ENCODE results near the gene FOXK2.
A peak's percentile ranks its signal among the peaks of the same experiment; 100 is the strongest.
"Not testable (repeated sequence)": the region's sequence is repeated elsewhere in the genome, so short reads cannot be mapped to it uniquely, and the experiment has no call there.

FOXK2 gene

DNA sequence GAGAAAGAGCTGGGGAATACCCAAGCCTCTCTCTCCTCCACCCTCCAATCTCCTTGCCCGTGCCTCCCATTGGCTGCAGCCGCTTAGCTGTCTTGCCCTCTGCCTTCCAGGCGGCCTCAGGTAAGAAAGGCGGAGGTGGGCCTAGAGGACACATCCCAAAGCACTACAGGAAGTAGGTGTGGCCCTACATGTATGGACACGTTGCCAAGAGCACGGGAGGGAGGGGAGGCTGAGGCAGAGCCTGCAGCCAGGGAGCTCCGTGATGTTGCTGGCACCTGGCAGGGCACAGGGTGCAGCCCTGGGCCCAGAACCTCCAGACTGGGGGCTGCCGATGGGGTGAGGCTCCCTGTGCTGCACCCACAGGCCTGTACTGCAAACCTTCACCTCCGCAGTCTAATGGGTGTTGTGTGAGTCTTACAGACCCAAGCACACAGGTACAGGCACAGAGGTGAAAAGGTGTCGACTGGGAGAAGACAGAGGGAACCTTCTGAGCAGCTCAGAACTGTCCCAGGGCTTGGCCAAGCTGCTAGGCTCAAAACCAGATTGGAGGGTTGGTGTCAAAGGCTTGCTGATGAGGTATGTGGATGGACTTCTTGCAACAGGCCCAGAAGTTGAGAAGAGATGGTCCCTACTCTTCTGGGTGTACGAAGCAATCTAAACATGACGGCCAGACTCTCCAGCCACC, 23.5 kb upstream of the FOXK2 start:
- DNase-seq (ENCODE audit: low read depth), result no peak

DNA sequence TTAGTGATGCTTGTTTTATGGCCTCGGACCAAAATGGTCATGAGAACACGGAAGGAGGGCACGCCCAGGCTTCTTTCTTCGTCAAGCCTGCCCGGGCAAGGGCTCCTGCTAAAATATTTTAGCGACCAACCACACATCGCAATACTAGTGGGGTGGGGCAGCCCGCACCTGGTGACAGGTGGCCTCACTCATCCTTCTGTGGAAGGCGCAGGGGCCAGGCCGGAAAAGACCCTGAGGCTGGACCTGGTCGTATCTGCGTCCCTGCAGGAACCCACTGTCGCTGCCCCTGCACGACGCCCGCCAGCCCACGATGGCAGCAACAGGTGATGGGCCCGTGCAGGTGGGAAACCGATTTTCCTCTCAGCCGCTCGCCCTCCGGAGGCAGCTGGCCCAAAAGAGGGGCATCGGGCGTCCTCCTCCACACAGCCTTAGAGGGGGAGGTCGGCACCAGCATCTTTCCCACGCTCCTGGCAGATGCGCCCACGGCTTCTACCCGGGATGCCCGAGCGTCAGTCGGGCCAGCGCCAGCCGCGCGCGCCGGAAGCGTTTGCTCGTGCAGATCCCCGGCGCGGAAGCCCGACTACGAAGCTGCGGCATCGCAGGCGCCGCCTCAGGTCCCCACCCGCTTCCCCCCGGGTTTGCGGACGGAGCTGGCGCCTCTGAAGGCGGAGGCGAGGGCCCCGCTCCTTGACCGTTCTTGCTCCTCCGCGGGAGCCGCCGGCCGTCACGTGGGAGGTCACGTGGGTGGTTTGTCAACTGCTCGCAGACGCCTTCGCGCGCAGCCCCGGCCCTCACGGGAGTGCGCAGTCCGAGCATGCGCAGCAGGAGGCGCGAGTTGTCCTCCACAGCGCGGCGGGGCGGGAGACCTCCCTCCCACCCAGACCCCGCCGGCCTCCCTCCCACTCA, 22.8 kb upstream of the FOXK2 start:
- peak; percentile 86 for DNase-seq (ENCODE audit: low read depth)

DNA sequence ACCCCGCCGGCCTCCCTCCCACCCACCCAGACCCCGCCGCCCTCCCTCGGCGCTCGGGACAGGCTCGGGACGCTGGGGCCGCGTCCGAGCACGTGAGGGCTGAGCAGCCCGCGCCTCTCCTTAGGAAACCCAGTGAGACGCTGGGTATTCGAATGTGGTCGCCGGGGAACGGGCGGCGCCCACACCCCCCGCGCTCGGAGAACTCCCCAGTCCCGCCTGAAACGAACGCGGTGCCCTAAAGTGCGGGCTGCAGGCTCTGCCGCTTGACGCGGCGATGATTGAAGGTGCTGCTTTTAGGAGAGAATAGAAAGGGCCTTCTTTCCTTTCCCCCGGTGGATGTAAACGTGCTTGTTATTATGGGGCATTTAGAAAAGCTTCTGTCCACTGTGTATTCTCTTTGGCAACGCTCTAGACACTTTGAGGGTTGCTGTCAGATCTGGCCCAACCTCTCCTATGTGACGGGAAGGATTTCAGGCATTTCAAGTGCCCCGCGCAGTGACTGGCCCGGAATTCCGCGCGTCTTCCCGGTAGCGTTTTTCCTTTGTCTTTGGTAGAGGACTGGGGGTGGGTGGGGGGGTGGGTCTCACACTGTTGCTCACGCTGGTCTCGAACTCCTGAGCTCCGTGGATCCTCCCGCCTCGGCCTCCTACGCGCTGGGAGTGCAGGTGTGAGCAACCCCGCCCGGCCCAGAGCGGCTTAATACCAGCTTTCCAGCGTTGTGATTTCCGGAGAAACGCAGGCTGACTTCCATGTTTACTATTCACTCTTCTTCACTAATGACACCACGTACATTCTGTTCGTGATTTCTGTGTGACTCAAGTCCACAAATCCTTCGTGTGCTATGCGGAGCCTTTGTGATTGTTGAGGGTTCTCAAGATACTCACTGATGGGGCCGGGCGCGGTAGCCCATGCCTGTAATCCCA, 21.8 kb upstream of the FOXK2 start:
- DNase-seq (ENCODE audit: low read depth), result no peak

DNA sequence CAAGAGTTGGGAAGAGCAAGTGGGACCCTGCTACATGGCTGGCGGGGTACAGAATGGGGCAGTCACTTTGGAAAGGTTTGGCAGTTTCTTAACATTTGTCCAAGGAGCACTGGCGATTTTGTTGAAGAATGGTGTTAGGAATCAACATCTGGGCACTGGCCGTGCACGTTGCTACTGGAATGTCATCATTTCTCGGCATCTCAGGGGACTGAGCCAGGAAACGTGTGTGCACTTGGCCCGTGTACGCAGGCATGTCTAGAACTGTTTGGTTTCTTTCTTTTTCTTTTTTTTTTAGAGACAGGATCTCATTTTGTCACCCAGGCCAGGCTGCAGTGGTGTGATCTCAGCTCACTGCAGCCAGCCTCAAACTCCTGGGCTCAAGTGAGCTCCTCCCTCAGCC, 17.3 kb upstream of the FOXK2 start:
- DNase-seq (ENCODE audit: low read depth), result no peak

DNA sequence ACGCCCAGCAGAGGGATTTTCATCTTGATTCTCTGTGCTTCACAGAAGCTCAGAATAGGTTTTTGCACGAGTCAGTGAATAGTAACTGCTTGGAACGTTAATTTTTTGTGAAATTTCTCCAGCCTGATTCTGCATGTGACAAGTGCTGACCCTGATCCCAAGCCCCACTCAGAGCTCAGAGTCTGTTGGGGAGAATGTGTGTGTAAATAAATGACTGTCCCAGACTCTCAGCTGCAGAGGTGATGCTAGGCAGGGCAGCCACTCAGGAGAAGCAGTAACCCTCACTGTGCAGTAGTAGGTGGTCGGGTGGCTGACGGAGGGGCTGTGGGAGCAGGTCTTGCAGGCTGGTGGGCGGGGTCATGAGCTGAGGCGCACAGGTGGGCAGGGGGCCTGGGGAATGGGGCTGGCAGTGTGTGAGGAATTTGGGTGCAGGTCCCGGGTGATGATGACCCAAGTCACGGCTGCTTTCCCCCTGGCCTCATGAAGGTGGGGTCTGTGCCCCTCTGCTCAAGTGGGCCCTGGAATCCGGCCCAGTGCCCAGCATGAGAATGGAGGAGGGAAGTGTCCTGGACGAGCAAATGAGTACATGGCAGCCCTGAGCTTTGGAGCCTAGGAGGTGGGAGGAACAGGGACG, 16.3 kb upstream of the FOXK2 start:
- no peak for DNase-seq (ENCODE audit: low read depth)

DNA sequence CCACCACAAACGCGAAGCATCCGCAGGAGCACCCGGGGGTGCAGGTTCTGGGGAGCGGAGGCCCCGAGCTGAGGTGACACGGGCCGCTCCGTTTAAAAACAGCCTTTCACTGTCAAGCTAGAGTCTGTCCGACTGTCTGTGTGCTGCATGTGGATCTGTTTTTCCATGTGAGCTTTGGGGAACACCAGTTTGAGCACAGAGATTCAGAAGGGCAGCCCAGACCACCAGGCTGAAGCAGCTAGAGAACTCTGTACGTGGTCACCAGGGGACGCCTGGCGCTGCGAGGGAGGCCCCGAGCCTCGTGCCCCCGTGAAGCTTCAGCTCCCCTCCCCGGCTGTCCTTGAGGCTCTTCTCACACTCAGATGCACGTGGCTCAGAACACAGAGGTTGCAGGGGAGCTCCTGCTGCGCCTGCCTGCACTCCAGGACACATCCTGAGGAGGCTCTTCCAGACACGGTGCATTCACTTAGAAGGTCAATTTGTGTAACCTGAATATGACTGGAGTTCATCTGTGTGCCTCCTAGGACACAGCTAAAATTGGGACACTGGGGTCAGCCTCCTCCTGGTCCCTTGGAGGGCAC, 15.7 kb upstream of the FOXK2 start:
- no peak for DNase-seq (ENCODE audit: low read depth)

DNA sequence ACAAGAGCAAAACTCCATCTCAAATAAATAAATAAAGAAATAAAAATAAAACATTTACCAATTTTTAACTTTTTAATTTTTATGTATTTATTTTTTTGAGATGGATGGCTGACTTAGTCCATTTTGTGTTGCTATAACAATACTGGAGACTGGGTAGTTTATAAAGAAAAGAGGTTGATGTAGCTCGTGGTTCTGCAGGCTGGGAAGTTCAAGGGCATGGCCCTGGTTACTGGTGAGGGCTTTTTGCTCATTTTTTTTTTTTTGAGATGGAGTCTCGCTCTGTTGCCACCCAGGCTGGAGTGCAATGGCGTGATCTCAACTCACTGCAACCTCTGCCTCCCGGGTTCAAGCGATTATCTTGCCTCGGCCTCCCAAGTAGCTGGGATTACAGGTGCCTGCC, 14.2 kb upstream of the FOXK2 start:
- no peak for DNase-seq (ENCODE audit: low read depth)

DNA sequence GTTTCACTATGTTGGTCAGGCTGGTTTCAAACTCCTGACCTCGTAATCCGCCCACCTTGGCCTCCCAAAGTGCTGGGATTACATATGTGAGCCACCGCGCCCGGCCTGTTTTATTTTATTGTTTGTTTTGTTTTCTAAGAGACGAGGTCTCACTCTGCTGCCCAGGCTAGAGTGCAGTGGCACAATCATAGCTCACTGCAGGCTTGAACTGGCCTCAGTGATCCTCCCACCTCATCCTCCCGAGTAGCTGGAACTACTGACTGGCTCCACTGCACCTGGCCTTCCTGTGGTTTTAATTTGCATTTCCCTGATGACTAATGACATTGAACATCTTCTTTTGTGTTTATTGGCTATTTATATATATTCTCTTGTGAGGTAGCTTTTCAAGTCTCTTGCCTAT, 13.1 kb upstream of the FOXK2 start:
- DNase-seq (ENCODE audit: low read depth), result not testable (repeated sequence)

DNA sequence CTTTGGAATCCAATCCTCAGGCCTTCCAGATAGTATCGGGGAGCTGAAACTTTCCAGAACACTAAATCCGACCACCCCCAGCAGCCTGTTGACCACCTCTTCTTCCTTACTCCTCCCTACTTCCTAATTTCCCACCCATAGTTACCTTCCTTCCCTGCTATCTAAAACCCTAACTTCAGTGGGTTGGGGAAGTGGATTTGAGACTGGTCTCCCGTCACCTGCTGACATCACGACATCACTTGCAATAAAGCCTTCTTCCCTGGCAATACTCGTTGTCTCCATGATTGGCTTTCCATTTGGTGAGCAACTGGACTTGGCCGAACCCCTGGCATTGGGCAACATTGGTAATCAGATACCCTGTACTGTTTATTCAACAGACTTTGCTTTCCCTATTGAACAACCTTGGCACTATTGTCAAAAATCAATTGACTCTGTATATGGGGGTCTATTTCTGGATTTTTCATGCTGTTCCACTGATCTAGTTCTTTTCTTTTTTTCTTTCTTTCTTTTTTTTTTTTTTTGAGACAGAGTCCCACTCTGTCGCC, 11.8 kb upstream of the FOXK2 start:
- DNase-seq (ENCODE audit: low read depth), result no peak

DNA sequence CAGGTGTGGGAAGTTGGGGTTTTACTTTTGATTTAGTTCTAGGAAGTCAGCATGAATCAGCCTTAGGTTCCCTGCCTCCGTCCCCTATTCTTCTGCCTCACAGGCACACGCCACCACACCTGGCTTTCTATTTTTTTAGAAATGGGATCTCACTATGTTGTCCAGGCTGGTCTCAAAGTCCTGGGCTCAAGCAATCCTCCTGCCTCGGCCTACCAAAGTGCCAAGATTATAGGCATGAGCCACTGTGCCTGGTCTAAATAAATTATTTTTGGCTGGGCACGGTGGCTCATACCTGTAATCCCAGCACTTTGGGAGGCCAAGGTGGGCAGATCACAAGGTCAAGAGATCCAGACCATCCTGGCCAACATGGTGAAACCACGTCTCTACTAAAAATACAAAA, 7.9 kb upstream of the FOXK2 start:
- DNase-seq (ENCODE audit: low read depth), result not testable (repeated sequence)

DNA sequence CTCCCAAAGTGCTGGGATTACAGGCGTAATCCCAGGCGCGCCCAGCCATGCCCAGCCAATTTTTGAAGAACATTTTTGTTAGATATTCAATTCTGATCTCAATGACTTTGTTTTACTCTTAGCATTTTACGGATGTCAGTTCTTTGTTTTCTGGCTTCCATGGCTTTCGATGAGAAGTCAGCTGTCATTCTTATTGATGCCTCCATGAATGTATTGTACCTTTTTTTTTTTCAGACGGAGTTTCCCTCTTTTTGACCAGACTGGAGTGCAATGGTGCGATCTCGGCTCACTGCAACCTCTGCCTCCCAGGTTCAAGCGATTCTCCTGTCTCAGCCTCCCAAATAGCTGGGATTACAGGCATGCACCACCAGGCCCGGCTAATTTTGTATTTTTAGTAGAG, 5.7 kb upstream of the FOXK2 start:
- not testable (repeated sequence) for DNase-seq (ENCODE audit: low read depth)

DNA sequence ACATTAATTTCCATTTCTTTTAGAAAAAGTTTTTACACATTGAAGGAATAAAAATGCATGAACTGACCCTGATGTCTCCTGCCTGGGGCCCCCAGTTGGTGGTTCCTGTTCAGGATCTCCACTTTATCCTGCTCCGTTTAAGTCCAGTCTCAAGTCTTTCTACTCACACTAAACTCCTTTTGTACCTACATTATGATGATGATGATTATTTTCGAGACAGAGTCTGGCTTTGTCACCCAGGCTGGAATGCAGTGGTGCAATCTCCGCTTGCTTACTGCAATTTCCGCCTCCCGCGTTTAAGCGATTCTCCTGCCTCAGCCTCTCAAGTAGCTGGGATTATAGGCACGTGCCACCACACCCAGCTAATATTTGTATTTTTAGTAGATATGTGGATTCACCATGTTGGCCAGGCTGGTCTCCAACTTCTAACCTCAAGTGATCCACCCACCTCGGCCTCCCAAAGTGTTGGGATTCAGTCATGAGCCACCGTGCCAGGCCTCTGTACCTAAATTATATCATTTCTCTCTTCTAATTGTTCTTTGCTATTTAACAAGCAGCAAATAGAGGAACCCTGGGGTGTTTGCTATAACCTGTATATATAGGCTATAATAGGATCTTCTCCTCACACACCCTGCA, 2.2 kb upstream of the FOXK2 start:
- no peak for DNase-seq (ENCODE audit: low read depth)

DNA sequence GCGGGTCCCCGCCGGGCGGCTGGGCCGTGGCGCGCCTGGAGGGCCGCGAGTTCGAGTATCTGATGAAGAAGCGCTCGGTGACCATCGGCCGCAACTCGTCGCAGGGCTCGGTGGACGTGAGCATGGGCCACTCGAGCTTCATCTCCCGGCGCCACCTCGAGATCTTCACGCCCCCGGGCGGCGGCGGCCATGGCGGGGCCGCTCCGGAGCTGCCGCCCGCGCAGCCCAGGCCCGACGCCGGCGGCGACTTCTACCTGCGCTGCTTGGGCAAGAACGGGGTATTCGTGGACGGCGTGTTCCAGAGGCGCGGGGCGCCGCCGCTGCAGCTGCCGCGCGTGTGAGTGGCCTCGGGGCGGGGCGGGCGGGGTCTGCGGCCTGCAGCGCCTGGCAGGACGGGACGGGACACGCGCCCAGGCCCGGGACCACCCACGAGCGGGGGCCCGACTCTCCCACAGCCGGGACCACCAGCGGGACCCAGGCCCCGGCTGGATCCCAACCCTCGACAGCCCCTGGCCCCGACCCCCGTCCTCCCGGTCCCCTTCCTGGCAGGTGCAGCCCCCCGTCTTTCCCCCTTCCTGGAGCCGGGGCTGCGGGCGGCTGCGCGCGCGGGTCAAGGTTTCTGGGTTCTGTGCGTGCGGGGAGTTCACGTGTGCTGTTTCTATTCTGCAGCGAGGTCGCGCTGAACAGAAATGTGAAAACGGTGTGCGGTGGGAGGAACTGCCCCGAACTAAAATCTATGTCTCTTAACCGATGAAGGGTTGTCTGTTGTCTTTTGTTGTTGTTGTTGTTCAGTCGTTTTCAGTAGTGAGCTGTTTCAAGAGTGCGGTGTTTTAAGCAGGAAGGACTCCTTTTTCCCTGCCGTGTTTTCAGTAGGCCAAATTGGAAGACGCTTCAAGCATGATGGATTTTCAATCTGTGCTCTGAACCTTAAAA, 705 bp downstream of the FOXK2 start:
- no peak for DNase-seq (ENCODE audit: low read depth)

DNA sequence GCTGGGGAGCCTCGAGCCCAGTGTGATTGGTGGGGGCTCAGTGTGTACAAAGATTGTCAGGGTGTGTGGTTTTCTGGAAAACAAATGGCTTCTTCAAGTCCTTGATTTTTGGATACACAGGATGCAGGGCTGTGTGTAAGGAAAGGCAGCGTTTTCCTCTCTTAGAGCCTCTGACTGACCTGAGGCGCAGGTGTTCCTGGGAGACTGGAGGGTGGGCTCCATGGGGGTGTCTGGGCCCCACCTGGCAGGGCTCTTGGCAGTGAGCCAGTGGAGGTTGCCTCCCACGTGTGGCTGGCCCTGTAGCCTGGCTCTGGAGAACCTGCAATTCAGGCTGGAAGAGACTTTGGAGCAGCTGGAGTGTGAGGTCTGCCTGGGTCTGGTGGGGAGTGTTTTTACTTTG, 5.0 kb downstream of the FOXK2 start:
- no peak for DNase-seq (ENCODE audit: low read depth)

DNA sequence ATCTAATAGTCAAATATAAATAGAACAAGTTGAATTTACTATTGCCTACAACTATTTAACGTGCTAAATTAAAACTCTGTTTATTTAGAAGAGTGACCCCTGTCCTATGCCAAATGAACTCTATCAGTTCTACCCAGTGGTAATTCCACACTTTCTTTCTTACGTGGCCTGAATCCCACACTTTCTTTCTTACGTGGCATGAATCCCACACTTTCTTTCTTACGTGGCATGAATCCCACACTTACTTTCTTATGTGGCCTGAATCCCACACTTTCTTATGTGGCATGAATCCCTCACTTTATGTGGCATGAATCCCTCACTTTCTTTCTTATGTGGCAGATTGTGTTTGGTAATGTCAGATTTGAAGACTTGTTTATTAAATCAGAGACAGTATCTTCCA, 6.2 kb downstream of the FOXK2 start:
- no peak for DNase-seq (ENCODE audit: low read depth)

DNA sequence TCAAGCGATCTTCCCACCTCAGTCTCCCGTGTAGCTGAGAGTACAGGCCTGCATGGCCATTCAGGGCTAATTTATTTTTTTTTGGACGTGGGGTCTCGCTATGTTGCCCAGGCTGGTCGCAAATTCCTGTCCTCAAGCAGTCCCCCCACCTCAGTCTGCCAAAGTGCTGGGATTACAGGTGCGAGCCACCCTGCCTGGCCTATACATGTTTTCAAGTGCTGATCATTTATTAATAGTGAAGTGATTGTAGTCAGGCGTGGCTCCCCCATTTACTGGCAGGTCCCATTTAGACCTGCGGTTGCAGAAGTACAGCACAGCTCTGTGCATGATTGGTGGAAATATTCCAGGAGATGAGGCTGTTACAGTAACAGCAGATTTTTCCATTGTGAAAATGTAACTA, 8.4 kb downstream of the FOXK2 start:
- DNase-seq (ENCODE audit: low read depth), result no peak

DNA sequence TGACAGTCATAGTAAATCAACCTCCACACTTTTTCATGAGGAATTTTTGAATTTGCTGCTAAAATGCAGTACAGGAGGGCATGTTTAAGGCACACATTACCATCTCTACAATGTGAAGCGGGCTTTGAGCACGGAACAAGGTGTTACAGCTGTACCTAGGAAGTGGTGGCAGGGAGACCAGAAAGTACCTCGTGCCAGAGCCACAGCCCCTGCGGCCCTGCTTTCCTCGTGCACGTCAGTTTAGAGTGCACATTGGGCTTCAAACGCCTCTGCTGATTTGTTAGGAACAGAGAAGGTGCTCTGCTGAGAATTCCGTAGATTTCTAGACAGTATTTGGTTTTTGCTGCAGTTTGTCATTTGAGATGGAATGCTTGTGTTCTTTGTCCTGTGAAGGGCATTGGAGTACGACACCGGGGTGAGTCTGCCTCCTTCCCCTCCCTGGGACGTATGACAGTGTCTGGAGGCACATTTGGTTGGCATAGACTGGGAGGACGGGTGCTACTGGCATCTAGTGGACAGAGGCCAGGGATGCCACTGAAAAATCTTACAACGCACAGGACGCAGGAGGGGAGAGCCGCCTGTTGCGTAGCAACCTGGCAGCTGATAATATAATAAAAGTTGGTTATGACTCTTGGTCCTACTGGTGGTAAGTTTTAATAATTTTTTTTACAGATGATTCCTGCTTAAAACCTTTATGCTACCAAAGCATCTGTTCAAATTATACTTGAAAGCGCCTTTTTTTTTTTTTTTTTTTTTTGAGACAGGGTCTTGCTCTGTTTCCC, 9.1 kb downstream of the FOXK2 start:
- DNase-seq (ENCODE audit: low read depth), result peak; percentile 22

DNA sequence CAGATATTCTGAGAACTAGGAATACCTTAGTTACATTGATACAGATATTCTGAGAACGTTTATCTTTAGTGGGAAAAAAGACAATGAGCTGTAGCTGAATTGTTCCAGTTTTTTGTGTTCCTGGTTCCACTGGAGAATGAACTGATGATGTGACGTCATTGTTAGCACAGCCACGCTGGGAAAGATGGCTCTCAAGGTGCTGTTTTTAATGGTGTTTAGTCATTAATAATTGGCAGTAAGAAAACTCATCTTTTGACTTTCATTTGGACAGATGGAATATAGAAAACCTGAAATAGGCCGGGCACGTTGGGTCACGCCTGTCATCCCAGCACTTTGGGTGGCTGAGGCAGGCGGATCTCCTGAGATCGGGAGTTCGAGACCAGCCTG, 10.4 kb downstream of the FOXK2 start:
- no peak for DNase-seq (ENCODE audit: low read depth)

DNA sequence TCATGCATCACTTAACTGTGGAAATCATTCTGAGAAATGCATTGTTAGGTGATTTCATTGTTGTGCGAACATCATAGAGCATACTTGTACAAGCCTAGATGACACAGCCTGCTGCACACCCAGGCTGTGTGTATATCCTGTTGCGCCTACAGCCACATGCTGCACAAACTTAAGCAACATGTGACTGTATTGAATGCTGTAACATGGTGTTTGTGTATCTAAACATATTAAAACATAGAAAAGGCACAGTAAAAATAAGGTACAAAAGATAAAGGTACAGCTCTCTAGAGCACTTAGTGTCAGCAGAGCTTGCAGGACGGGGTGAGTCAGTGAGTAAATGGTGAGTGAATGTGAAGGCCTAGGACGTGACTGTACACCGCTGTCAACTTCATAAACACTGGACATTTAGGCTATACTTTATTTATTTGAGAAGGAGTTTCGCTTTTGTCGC, 11.9 kb downstream of the FOXK2 start:
- DNase-seq (ENCODE audit: low read depth), result no peak

All from fibroblast of the conjunctiva (primary cell).